Mesendoderm (in vitro differentiated cells): ENCODE measurements around the gene SNX1.
A peak's percentile ranks its signal among the peaks of the same experiment; 100 is the strongest.

Experiments
- DNase-seq: peaks from one replicate; pipeline ENCODE4 v3.0.0; 2013
- H2AK5ac ChIP-seq: 2 replicates; pipeline ENCODE4 v1.6.1; 2013; ENCODE audit warnings: low read length, inconsistent platforms
- H2BK120ac ChIP-seq: 2 replicates; pipeline ENCODE4 v1.6.1; 2013; ENCODE audit warnings: low read depth, mild to moderate bottlenecking, low read length, moderate library complexity, mixed read lengths
- H2BK15ac ChIP-seq: replicated peaks from 2 replicates; pipeline ENCODE4 v1.6.1; 2013; ENCODE audit warnings: low read depth, mild to moderate bottlenecking, moderate library complexity
- H2BK5ac ChIP-seq: 2 replicates; pipeline ENCODE4 v1.6.1; 2013; ENCODE audit warnings: low read length, inconsistent platforms
- H3K18ac ChIP-seq: 2 replicates; pipeline ENCODE4 v1.6.1; 2013; ENCODE audit warnings: mild to moderate bottlenecking, low read length, mixed read lengths
- H3K23ac ChIP-seq: one replicate; pipeline ENCODE4 v1.6.1; 2013; ENCODE audit warnings: low read length
- H3K27ac ChIP-seq: 2 replicates; pipeline ENCODE4 v1.5.1; 2013; ENCODE audit warnings: low read depth, mild to moderate bottlenecking, inconsistent platforms, low read length, moderate library complexity
- H3K27me3 ChIP-seq: 2 replicates; pipeline ENCODE4 v1.6.1; 2013; ENCODE audit warnings: low read length, control low read depth, mild to moderate bottlenecking, inconsistent platforms; ENCODE audit not compliant: insufficient read depth, poor library complexity
- H3K36me3 ChIP-seq: 2 replicates; pipeline ENCODE4 v1.6.1; 2013; ENCODE audit warnings: low read length, inconsistent platforms; ENCODE audit not compliant: control insufficient read depth, insufficient read depth
- H3K4ac ChIP-seq: one replicate; pipeline ENCODE4 v1.6.1; 2013; ENCODE audit warnings: low read depth, mild to moderate bottlenecking, low read length, moderate library complexity
- H3K4me1 ChIP-seq: 2 replicates; pipeline ENCODE4 v1.6.1; 2013; ENCODE audit warnings: low read depth, low read length, inconsistent platforms; ENCODE audit not compliant: control insufficient read depth
- H3K4me2 ChIP-seq: 2 replicates; pipeline ENCODE4 v1.6.1; 2013; ENCODE audit warnings: low read length
- H3K4me3 ChIP-seq: 2 replicates; pipeline ENCODE4 v1.5.1; 2013; ENCODE audit warnings: mild to moderate bottlenecking, low read length
- H3K56ac ChIP-seq: one replicate; pipeline ENCODE4 v1.6.1; 2013; ENCODE audit warnings: low read length
- H3K79me1 ChIP-seq: 2 replicates; pipeline ENCODE4 v1.6.1; 2013; ENCODE audit warnings: low read length, inconsistent platforms
- H3K79me2 ChIP-seq: 2 replicates; pipeline ENCODE4 v1.6.1; 2013; ENCODE audit warnings: mild to moderate bottlenecking, low read length; ENCODE audit not compliant: control insufficient read depth, insufficient read depth
- H3K9ac ChIP-seq: 2 replicates; pipeline ENCODE4 v1.6.1; 2013; ENCODE audit warnings: low read length, inconsistent platforms
- H4K5ac ChIP-seq: one replicate; pipeline ENCODE4 v1.6.1; 2013; ENCODE audit warnings: low read length
- H4K8ac ChIP-seq: one replicate; pipeline ENCODE4 v1.6.1; 2013; ENCODE audit warnings: low read depth, mild to moderate bottlenecking, control low read depth, low read length, moderate library complexity
- WGBS: extraction: QIAGEN DNeasy Blood & Tissue Kit; methylation state at CpG from one replicate; pipeline ENCODE4 v1.1.7; 2013; ENCODE audit warnings: low lambda C conversion rate, missing lambda C conversion rate; ENCODE audit not compliant: insufficient coverage; ENCODE audit errors: extremely low coverage; 5-methylcytosine and 5-hydroxymethylcytosine counted together

The SNX1 gene

GRCh38 chr15:64089543-64090280 lies 6.1 kb upstream of the SNX1 start:
- H2BK5ac ChIP-seq = no peak overlapping the region
- peaks cover 12% of the 10 kb centered on the region for H3K79me1 ChIP-seq
- H4K8ac ChIP-seq = no peak overlapping the region
- no peak overlapping the region for H3K27ac ChIP-seq
- H3K23ac ChIP-seq = no peak overlapping the region
- no peak overlapping the region for H3K4me3 ChIP-seq
- H3K4ac ChIP-seq = no peak overlapping the region
- H4K5ac ChIP-seq = no peak overlapping the region
- no peak overlapping the region for H2BK15ac ChIP-seq
- H3K9ac ChIP-seq = no peak overlapping the region
- DNase-seq = no peak
- no peaks in the 10 kb centered on the region for H3K27me3 ChIP-seq
- no peak overlapping the region for H3K4me2 ChIP-seq
- H3K56ac ChIP-seq = no peak overlapping the region
- no peak overlapping the region for H3K18ac ChIP-seq
- no peak overlapping the region for H2AK5ac ChIP-seq
- peaks cover 4% of the 10 kb centered on the region for H3K4me1 ChIP-seq
- peaks cover 2% of the 10 kb centered on the region for H3K36me3 ChIP-seq
- H3K79me2 ChIP-seq = peaks cover 12% of the 10 kb centered on the region
- H2BK120ac ChIP-seq = no peak overlapping the region
- no CpG with 5 or more reads among the region's 12 CpGs for WGBS

DNA sequence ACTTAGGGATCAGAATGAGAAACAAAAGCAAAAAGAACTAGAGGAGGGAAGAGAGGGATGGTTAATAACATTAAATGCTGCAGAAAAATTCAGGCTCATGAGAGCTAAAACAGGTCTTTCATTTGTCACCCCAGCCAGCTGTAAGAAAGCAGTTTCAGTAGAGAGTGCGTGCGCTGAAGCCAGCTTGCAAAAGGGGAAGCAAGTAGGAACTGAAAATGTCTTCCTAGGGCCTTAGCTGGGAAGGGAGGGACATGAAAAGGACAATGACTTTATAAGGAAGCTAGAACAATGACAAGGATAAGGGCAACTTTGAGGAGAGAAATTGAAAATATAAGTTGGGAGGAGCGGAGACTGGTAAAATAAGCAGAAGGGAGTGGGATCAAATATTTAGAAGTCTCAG lies 5.3 kb upstream of the SNX1 start:
- Histone ChIP-seq H3K27me3 (no peaks in the 10 kb centered on the region), H3K4ac (no peak overlapping the region), H3K79me1 (peaks cover 12% of the 10 kb centered on the region), H3K4me2 (no peak overlapping the region), H3K4me1 (peaks cover 4% of the 10 kb centered on the region), H4K5ac (no peak overlapping the region), H3K4me3 (no peak overlapping the region), H3K56ac (no peak overlapping the region), H2AK5ac (no peak overlapping the region), H2BK5ac (no peak overlapping the region), H2BK120ac (no peak overlapping the region), H3K36me3 (peaks cover 2% of the 10 kb centered on the region), H3K18ac (no peak overlapping the region), H3K79me2 (peaks cover 12% of the 10 kb centered on the region), H3K23ac (no peak overlapping the region), H2BK15ac (no peak overlapping the region), H4K8ac (no peak overlapping the region), H3K9ac (no peak overlapping the region), H3K27ac (no peak overlapping the region)
- DNase-seq = no peak
- no CpG with 5 or more reads among the region's 3 CpGs for WGBS

DNA sequence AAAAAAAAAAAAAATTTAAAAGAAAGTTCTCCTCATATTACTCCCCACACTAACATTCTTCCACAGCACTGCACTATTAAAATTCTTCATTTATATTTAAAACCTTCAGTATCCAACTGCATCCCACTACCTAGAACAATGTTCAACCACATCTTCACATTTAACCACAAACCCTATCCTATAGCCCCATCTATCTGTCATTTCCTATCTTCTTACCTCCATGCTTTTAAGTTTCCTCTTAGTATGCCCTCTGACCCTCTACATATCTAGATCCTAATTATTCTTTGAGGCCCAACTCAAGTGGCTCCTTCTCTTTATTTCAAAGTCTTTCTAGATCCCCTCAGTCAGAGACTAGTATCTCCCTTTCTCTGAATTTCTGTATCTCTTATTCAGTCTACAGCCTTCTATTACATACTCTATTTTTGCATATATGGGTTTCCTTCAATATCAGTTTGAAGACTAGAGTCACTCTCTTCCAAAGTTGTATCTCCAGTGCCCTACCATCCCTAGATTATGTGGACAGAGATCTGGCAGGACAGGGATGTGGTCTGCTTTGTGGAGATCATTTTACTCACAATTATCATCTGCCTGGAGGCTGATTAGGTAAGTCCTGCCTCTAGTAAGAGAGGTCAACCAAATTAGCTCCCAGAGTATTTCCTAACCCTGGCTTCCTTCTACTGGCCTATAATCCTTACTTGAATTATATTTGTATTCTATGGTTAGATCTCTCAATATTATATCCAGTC lies 3.5 kb upstream of the SNX1 start:
- peak; percentile 44 for DNase-seq
- Histone ChIP-seq H3K36me3 (peaks cover 2% of the 10 kb centered on the region), H3K79me2 (peaks cover 23% of the 10 kb centered on the region), H4K5ac (no peak overlapping the region), H3K4me3 (no peak overlapping the region), H3K27ac (no peak overlapping the region), H2AK5ac (no peak overlapping the region), H3K4me2 (peak overlapping the region; percentile 37), H3K56ac (peak overlapping the region; percentile 53), H3K18ac (no peak overlapping the region), H2BK5ac (no peak overlapping the region), H3K79me1 (peaks cover 19% of the 10 kb centered on the region), H4K8ac (no peak overlapping the region), H3K9ac (peak overlapping the region; percentile 99), H3K23ac (no peak overlapping the region), H3K4me1 (peaks cover 7% of the 10 kb centered on the region), H3K4ac (no peak overlapping the region), H2BK120ac (no peak overlapping the region), H2BK15ac (no peak overlapping the region), H3K27me3 (no peaks in the 10 kb centered on the region)

DNA sequence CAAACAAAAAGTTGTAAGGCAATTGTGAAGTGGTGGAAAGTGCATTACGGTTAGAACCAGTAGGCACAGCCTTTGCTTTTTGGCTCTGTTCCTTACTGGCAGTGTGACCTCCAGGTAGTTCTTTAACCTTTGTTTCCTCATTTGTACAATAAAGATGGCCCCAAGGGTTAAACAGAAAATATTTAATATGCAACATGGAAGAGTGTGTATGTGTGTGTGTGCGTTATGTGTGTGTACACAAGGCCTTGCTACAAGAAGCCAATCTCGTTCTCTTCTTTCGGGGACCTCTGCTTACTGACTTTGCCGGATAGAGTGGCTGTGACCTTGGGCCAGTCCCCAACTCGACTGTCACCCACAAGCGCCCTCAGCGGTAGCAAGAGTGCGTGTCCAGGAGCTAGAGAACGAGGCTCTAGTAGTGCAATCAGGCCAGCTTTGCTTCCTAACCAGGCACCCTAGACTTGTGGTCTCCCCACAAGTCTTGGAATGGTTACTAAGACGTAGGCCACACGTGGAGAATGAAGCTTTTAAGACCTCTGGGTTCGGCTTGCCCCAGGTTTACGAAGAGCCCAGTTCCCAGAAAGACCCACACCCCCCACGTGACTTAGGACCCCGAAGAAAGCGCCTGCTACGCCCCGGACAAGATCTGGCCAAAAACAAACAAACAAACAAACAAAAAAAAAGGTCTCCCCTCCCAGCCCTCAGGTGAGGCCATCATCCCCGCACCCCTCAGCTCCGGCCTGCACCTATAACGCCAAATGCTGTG lies 2.7 kb upstream of the SNX1 start:
- DNase-seq = peak; percentile 78
- Histone ChIP-seq H3K4me3 (peak overlapping the region; percentile 97), H3K18ac (peak overlapping the region; percentile 77), H3K36me3 (peaks cover 1% of the 10 kb centered on the region), H2AK5ac (no peak overlapping the region), H3K4me1 (peaks cover 7% of the 10 kb centered on the region), H3K79me2 (peaks cover 25% of the 10 kb centered on the region), H3K79me1 (peaks cover 19% of the 10 kb centered on the region), H3K27ac (peak overlapping the region; percentile 6), H4K8ac (no peak overlapping the region), H3K27me3 (no peaks in the 10 kb centered on the region), H3K4me2 (peak overlapping the region; percentile 98), H4K5ac (no peak overlapping the region), H3K9ac (peak overlapping the region; percentile 99), H3K4ac (no peak overlapping the region), H3K56ac (peak overlapping the region; percentile 99), H2BK15ac (no peak overlapping the region), H3K23ac (no peak overlapping the region), H2BK5ac (peak overlapping the region; percentile 89), H2BK120ac (no peak overlapping the region)
- no CpG with 5 or more reads among the region's 22 CpGs for WGBS

DNA sequence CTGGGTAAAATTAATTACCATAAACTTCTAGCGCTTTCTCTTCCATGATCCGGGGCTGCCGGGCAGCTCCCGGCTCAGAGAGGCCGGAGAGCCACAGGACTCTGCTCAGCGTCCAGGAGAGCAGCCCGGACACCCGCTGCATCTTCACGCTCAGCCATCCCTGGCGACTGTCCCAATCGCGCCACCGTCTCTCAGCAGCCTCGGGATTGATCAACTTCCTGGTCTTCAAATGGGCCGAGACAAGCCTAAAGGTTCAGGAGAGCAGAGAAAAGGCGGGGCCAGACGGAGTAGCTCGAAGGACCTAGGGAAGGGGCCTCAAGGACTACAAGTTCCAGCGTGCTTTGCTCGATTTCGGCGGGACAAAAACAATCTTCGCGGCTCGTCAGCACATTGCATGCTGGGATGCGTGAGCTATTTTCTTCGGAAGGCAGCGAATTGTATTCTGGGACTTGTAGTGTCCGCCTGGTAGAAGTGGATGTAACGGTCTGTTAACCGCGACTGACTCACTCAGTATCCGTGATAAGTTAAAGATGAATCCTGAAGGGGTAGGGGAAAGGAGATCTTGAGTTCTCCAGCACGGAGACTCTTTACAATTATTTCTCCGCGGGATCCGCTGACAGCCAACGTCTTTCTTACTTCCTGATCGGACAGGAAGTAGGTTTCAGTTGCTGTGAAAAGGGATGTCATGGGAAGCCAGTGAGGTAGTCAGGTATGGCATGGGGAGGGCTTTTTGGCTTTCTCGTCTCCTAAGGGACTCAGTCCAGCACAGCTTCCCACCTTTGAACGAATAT lies 2.0 kb upstream of the SNX1 start, which contains the start of gene CIAO2A:
Gene CIAO2A, minus strand, starts transcription at position 212 of the 791 bp plus-strand sequence. Its CDS starts 70 bp downstream, at position 142.
- Histone ChIP-seq H3K56ac (peak within 1 kb of the TSS; percentile 99), H3K4me1 (peaks cover 7% of the 10 kb centered on the region), H3K4me2 (peak within 1 kb of the TSS; percentile 98), H2BK5ac (peak within 1 kb of the TSS; percentile 89), H3K4ac (peak within 1 kb of the TSS; percentile 58), H3K79me1 (peaks cover 19% of the 10 kb centered on the region), H4K8ac (no peak within 1 kb of the TSS), H3K4me3 (peak within 1 kb of the TSS; percentile 97), H3K36me3 (no peaks in the 10 kb centered on the region), H3K27ac (peak within 1 kb of the TSS; percentile 6), H2BK120ac (no peak within 1 kb of the TSS), H3K23ac (no peak within 1 kb of the TSS), H3K9ac (peak within 1 kb of the TSS; percentile 99), H2BK15ac (no peak within 1 kb of the TSS), H3K79me2 (peaks cover 27% of the 10 kb centered on the region), H4K5ac (peak within 1 kb of the TSS; percentile 8), H3K18ac (peak within 1 kb of the TSS; percentile 77), H2AK5ac (no peak within 1 kb of the TSS), H3K27me3 (no peaks in the 10 kb centered on the region)
- no CpG with 5 or more reads among the region's 41 CpGs for WGBS
- DNase-seq = peak; percentile 100
